ENCODE measurements around the gene MACROD2. TPM values are rescaled to one million over a fixed set of nuclear protein-coding genes. Genes with fewer than 3 reads are reported as not detected.

MACROD2 gene
- total RNA-seq, 1 experiment from 2014 or later: 1.4 TPM

GRCh38 chr20:15396900-15397299 is 1401.6 kb downstream of the MACROD2 start:
- CTCF ChIA-PET: no interaction called here
- no peak overlapping the region for H3K4me3 ChIP-seq (ENCODE audit: low read depth, low read length, poor library complexity, severe bottlenecking)
- intact Hi-C loops (cut with micrococcal nuclease; ENCODE audit: unreplicated experiment): loop anchor here (10.0 kb wide), 1 partner anchor 58 kb away; no protein-coding TSS in a partner anchor
- no peaks in the 10 kb centered on the region for H3K27me3 ChIP-seq (replicated peaks; ENCODE audit: insufficient read depth, low read depth, low read length, poor library complexity)
- TF ChIP-seq CTCF (conservative IDR thresholded peaks at IDR 0.05; ENCODE audit: low read depth, low read length) (no peak), EZH2 (IDR thresholded peaks at IDR 0.05; ENCODE audit: borderline replicate concordance, low read depth, low read length, poor library complexity, severe bottlenecking) (no peak)
- no peak for DNase-seq (ENCODE audit: low spot score)
- H3K36me3 ChIP-seq (ENCODE audit: insufficient read depth, low read length, poor library complexity, severe bottlenecking): no peaks in the 10 kb centered on the region
- POLR2A ChIA-PET (ENCODE audit: low non-redundant PET): no interaction called here
- no peak overlapping the region for H3K27ac ChIP-seq (ENCODE audit: low read depth, low read length, poor library complexity, severe bottlenecking)
- peaks cover 9% of the 10 kb centered on the region for H3K9me3 ChIP-seq (ENCODE audit: low read depth, low read length, poor library complexity, severe bottlenecking)
- H3K4me1 ChIP-seq (ENCODE audit: insufficient read depth, low read length, poor library complexity, severe bottlenecking): no peaks in the 10 kb centered on the region
- no TSS peak for BruUV-seq (replicated peaks)

GRCh38 chr20:15399781-15400180 is 1404.5 kb downstream of the MACROD2 start:
- ChIA-PET POLR2A (ENCODE audit: low non-redundant PET) (no interaction called here), CTCF (no interaction called here)
- Histone ChIP-seq H3K9me3 (ENCODE audit: low read depth, low read length, poor library complexity, severe bottlenecking) (peaks cover 4% of the 10 kb centered on the region), H3K4me3 (ENCODE audit: low read depth, low read length, poor library complexity, severe bottlenecking) (no peak overlapping the region), H3K27me3 (replicated peaks; ENCODE audit: insufficient read depth, low read depth, low read length, poor library complexity) (no peaks in the 10 kb centered on the region), H3K4me1 (ENCODE audit: insufficient read depth, low read length, poor library complexity, severe bottlenecking) (no peaks in the 10 kb centered on the region), H3K27ac (ENCODE audit: low read depth, low read length, poor library complexity, severe bottlenecking) (no peak overlapping the region), H3K36me3 (ENCODE audit: insufficient read depth, low read length, poor library complexity, severe bottlenecking) (no peaks in the 10 kb centered on the region)
- TF ChIP-seq EZH2 (IDR thresholded peaks at IDR 0.05; ENCODE audit: borderline replicate concordance, low read depth, low read length, poor library complexity, severe bottlenecking): no peak
- no peak for TF ChIP-seq CTCF (conservative IDR thresholded peaks at IDR 0.05; ENCODE audit: low read depth, low read length)
- intact Hi-C loops (cut with micrococcal nuclease; ENCODE audit: unreplicated experiment): loop anchor here (10.0 kb wide), 1 partner anchor 55 kb away; no protein-coding TSS in a partner anchor
- BruUV-seq (replicated peaks): no TSS peak
- no peak for DNase-seq (ENCODE audit: low spot score)

- Histone ChIP-seq H3K4me1 (ENCODE audit: insufficient read depth, low read length, poor library complexity, severe bottlenecking) (no peaks in the 10 kb centered on the region), H3K27ac (ENCODE audit: low read depth, low read length, poor library complexity, severe bottlenecking) (no peak overlapping the region), H3K4me3 (ENCODE audit: low read depth, low read length, poor library complexity, severe bottlenecking) (no peak overlapping the region), H3K36me3 (ENCODE audit: insufficient read depth, low read length, poor library complexity, severe bottlenecking) (no peaks in the 10 kb centered on the region), H3K27me3 (replicated peaks; ENCODE audit: insufficient read depth, low read depth, low read length, poor library complexity) (no peaks in the 10 kb centered on the region), H3K9me3 (ENCODE audit: low read depth, low read length, poor library complexity, severe bottlenecking) (no peaks in the 10 kb centered on the region)
- no peak for DNase-seq (ENCODE audit: low spot score)
- POLR2A ChIA-PET (ENCODE audit: low non-redundant PET): no interaction called here
- no TSS peak for BruUV-seq (replicated peaks)
- TF ChIP-seq CTCF (conservative IDR thresholded peaks at IDR 0.05; ENCODE audit: low read depth, low read length) (no peak), EZH2 (IDR thresholded peaks at IDR 0.05; ENCODE audit: borderline replicate concordance, low read depth, low read length, poor library complexity, severe bottlenecking) (no peak)
- intact Hi-C loops (cut with micrococcal nuclease; ENCODE audit: unreplicated experiment): no loop called here
- CTCF ChIA-PET: no interaction called here
These were observed 1410.8 kb downstream of the MACROD2 start for GRCh38 chr20:15406072-15406471.
